Activated CD8-positive, alpha-beta memory T cell treated with anti-CD3 and anti-CD28 coated beads, Interleukin-2, amount 50 U/mL, for 24 hours (primary cell): Measurements from ENCODE around the gene TUBB.

Experiments used
- DNase-seq: peaks from one replicate; pipeline ENCODE4 v3.0.0-alpha.2; 2020; ENCODE audit errors: extremely low read depth

Gene TUBB

DNA sequence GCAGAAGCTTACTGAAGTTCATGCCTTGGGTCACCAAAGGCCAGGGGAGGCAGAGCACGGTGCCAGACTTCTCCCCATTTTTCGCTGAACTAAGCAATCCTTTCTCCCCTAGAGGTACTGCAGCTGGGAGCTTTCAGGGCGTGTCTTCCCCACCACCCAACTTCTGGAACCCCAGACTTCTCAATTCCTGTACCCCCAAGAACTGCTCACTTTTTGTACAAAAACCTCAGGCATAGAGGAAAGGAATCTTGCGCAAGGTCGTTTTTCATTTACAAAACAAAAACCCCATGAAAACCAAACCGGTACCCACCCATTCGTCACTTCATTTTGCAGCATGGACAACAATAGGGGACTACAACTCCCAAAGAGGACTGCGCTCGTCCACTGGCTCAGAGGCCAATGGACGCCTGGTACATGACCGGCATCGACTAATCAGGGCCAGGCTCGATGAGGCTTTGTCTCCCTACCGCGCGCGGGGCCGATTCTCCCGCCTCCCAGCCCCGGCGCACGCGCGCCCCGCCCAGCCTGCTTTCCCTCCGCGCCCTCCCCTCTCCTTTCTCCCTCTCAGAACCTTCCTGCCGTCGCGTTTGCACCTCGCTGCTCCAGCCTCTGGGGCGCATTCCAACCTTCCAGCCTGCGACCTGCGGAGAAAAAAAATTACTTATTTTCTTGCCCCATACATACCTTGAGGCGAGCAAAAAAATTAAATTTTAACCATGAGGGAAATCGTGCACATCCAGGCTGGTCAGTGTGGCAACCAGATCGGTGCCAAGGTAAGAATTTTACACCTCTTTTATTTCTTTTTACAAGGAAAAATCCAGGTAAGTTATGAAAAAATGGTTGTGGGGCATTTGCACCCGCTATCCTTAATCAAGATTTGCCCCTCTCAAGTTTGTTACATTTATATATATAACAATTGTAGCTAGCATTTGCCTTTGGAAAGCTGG lies at the start of gene TUBB:
TUBB (plus strand) TSS at position 562 of the 947 bp plus-strand sequence; CDS start at position 717, 155 bp downstream.
- peak; percentile 87 for DNase-seq

- no peak for DNase-seq
Observed at GRCh38 chr6:30670760-30671527, 49.2 kb upstream of the TUBB start.

DNA sequence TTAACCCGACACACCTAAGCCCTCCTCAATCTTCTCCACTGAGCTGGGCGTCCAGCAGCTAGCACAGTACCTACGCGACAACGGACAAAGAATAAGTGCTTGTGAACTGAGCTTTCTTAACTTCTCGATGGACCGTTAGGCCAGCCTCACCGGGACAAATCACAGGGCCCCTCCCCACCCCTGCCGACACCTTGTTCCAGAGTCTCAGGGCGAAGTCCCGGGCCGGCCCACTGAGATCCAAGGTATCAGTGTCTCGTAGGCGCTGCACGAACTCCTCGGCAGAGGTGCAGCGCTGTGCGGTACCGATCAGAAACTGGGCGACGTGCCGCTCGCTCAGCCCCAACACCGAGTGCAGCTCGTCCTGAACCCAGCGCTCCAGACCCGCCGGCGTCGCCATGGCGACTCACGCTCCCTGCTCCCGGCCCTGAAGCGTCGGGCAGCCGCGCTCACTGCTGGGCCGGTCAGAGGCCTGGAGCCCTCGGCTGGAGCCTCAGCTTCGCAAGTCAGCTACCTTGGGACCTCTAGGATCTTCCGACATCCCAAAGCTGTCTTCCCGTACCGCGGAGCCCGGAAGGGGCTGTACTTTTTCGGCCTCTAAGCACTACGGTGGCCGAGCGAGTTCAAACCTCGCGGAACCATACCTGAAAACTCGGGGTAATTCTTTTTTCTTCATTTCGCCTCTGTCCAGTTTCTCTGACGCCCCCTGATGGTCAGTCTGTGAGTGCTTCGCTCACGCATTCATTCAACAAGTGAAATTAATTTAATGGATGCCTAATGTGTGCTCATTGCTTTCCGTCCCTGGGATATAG lies 47.5 kb upstream of the TUBB start, which contains the start of gene DHX16:
DHX16 (minus strand) TSS at position 562 of the 809 bp plus-strand sequence; CDS start at position 397, 165 bp downstream.
- DNase-seq = peak; percentile 84

GRCh38 chr6:30676660-30677285 lies 43.4 kb upstream of the TUBB start:
- no peak for DNase-seq

DNA sequence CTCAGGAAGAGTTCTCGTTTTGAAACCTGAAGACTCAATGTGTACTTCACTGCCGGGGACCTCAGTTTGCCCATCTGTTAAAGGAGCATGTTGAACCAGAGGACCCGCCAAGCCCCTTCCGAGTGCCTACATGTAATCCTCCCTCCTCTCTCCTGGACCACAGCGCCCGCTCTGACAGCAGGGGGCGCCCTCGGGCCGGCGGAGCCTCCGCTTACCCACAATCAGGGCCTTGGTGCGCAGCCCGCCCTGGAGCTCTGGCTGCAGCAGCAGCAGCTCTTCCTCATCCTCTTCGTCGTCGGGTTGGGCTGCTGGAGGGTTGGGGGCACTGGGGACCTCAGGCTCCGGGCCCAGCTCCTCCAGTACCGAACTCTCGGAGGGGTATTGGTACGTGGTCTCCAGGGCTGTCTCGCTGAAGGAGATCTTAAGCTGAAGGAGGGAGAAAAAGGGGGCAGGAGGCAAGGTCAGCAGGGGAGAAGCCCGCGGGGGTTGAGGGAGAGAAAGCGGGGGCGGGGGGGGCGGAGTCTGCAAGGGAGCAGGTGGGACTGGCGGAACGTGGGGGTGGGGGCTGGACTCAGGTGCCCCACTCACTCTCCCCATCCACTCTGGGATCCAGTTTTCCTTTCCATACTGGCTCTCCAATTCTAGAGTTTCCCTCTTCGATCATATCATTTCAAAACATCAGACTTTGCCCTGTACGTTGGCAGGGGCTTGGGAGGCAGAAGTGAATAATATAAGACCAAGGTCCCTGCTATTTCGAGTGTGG lies 41.0 kb upstream of the TUBB start:
- peak; percentile 70 for DNase-seq

DNA sequence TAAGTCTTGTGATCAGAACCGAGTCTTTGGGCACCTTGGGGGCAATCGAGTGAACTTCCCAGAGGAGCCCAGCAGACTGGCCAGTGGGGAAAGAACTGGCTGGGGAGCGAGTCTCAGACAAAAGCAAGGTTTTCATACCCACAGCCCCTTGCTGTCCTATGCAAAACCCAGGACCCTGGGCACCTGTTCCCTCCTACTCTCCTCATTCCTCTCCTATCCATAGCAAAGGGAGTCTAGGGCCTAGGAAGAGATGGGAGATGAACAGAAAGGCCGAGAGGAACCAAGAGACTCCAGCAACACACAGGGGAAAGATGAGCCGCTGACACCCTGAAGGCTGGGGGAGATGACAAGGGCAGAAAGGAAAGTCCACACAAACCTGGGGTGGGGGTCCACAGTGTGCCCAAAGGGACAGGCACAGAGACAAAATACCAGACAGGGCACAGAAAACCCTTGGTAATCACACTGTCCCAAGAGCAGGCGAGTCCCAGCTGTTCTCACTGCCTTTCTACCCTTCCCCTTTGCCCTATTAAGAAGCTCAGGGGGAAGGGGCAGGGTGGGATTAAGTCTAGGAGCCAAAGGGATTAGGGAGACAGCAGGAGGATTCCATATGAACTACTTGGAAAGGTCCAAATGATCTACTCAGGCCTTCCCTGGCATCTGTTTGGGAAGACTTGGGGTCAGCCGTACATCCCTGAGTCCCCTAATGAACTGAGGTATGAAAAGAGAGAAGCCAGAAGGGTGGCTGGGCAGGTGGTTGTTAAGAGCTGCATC lies 40.2 kb upstream of the TUBB start:
- no peak for DNase-seq

DNA sequence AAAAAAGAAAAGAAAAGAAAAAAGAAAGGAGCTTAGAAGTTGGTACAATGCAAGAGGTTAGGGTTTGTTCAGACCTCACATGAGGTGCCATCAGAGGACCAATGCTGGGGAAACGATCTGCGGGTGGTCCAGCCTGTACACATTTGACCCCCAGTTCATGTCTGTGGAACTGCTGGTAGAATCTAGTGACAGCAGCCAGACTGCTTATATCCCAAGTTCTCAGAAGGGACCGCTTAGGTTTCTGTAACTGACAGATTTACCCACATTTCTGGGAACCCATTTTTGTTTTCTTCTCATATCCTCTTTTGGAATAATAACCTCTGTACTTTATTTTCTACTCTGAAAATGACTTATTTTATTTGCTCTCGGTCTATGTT lies 38.4 kb upstream of the TUBB start:
- DNase-seq = no peak

DNA sequence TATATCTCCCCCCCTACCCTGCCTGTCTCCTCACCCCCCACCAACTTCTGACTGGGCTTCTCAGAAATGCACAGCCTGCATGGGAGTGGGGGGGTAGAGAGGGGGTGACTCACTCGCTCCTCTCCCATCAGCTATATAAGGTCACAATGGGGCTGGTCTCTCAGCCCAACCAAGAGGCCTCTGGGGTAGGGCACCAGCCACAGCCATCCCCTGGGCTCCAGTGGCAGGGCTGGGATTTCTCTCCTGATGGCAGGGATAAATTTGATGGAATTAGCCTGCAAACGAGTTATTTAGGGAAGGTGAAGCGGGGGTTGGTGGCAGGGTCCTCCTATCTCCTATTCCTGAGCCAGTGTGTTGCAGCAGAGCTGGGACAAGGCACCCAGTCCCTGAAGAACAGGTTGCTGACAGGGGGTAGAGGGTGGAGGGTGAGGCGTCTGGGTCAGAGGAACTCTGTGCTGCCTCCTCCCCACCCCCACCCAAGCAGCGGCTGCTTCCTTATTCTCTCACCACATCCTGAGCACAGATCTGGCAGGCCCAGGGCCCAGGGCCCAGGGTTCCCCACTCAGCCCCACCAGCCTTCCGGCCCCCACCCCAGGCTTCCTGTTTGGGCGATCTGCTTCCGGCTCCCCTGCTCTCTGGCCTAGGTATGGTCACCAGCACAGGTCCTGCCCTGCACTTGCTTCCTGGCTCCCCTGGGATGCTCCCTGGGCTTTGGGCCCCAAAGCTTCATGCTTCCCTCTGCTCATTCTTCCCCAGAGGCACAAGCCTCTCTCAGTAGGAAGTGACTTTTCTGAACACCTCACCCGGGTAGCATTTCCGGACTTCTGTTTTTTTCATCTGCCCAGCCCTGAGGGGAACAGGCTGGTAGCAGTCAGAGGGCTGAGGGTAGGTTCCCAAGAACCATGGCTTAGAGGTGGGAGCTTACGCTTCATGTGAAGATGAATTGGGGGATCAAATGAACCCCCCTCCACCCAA lies 37.7 kb upstream of the TUBB start:
- DNase-seq = peak; percentile 71

DNA sequence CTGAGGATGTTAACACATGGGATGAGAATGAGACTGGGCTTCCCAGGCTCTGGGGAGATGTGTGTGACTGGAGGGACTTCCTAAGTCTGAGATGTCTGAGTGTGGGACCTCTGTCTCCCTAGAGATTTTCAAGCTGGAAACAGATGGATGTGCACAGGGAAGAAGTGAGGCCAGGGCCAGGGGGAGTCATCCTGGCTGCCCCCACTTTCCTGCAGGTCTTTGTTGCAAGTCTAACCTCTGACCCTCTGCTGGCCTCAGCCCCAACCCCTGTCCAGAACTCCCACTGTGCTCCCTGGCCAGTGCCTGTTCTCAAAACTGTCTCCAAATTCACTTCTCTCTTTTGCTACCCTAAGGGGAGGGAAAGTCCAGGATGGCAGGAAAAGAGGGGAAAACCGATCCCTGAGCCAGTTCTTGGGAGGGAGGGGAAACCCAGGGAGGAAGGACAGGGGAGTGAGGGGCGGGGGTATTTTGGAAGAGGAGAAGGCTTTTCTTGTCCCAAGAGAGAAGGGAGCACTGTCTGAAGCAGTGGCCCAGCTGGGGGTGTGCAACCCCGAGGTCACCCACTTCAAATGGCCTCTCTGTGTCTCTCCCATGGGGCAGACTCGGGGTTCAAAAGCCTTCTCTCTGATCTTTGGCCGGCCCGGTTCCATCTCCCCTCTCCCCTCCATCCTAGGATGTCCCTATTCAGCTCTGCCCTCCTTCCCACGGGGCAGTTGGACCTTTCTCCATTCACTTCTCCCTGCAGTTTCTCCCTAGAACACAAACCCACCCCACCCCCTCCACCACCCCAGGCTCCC lies 36.8 kb upstream of the TUBB start:
- DNase-seq = no peak

DNA sequence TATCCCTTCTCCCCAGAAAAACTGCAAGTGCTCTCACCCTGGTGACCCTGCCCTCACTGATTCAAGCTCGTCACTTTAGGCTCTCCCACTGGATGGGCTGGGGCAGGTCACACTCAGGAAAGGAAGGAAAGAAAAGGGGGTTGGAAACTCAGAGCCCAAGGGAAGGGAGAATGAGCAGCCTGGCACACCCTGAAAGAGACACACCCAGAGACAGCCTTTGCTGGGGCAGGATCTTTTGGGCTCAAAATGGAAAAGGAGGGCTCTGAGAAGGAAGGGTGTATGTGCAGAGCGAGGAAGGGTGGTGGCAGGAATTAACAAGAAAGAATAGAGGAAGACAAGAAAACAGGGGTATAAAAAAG lies 36.2 kb upstream of the TUBB start:
- no peak for DNase-seq

- DNase-seq = no peak
Observed at GRCh38 chr6:30684386-30685156, 35.6 kb upstream of the TUBB start.

- no peak for DNase-seq
Observed at GRCh38 chr6:30685157-30686008, 34.8 kb upstream of the TUBB start.

DNA sequence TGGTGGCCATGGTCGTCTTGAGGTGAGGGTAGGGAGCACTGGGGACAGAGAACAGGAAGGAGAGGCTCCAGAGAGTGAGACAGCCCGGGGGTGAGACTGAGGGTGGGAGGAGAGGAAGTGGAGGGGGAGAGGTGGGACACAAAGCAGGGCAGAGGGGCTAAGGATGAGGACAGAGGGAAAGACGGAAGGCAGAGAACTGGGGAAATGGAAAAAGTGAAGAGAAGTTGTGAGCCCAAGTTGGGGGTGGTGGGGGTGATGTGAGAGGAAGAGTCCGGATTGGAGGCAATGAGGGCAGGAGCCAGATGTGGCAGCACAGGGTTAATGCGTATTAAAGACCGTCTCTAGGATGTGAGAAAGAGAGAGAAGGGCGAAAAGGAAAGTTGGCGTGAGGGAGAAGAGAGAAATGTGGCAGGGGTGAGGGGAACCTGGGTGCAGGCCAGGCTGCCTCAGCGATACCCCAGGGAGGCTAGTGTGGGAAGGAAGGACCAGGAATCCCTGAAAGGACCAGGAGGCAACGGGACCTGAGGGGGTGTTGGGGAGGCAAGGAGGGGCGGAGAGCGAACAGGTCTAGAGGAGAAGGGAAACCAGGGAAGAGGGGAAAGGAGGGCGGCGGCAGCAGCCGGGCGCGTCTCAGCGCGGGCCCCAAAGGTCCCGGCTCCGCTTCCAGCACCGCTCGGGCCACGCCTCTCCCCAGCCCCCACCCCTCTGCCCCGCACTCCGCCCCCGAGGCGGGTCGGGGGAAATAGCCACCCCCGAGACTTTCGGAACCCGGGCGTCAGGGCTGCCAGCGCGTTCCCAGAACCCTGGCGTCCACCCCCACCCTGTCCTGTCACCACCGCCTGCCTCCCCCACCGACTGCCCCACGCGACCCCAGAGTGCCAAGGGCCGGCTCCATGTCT lies 33.9 kb upstream of the TUBB start, which contains the start of gene PPP1R18:
PPP1R18 (minus strand) TSS at position 637 of the 899 bp plus-strand sequence; CDS start at position 10, 627 bp downstream.
- DNase-seq = peak; percentile 59

- peak; percentile 64 for DNase-seq
Observed at GRCh38 chr6:30686908-30687658, 33.1 kb upstream of the TUBB start.
